ENCODE results near the gene NFE2L3.

DNA sequence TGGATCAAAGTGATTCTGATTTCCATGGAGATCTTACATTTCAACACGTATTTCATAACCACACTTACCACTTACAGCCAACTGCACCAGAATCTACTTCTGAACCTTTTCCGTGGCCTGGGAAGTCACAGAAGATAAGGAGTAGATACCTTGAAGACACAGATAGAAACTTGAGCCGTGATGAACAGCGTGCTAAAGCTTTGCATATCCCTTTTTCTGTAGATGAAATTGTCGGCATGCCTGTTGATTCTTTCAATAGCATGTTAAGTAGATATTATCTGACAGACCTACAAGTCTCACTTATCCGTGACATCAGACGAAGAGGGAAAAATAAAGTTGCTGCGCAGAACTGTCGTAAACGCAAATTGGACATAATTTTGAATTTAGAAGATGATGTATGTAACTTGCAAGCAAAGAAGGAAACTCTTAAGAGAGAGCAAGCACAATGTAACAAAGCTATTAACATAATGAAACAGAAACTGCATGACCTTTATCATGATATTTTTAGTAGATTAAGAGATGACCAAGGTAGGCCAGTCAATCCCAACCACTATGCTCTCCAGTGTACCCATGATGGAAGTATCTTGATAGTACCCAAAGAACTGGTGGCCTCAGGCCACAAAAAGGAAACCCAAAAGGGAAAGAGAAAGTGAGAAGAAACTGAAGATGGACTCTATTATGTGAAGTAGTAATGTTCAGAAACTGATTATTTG is 33.3 kb downstream of the NFE2L3 start:
- TF ChIP-seq, protein P1, sequence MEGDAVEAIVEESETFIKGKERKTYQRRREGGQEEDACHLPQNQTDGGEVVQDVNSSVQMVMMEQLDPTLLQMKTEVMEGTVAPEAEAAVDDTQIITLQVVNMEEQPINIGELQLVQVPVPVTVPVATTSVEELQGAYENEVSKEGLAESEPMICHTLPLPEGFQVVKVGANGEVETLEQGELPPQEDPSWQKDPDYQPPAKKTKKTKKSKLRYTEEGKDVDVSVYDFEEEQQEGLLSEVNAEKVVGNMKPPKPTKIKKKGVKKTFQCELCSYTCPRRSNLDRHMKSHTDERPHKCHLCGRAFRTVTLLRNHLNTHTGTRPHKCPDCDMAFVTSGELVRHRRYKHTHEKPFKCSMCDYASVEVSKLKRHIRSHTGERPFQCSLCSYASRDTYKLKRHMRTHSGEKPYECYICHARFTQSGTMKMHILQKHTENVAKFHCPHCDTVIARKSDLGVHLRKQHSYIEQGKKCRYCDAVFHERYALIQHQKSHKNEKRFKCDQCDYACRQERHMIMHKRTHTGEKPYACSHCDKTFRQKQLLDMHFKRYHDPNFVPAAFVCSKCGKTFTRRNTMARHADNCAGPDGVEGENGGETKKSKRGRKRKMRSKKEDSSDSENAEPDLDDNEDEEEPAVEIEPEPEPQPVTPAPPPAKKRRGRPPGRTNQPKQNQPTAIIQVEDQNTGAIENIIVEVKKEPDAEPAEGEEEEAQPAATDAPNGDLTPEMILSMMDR (IDR thresholded peaks at IDR 0.05; ENCODE audit: poor library complexity) = no peak
- no peak for TF ChIP-seq EZH2 (IDR thresholded peaks at IDR 0.05; ENCODE audit: borderline replicate concordance)
- TF ChIP-seq EZH2phosphoT487 (IDR thresholded peaks at IDR 0.05; ENCODE audit: low read depth, severe bottlenecking, unreplicated experiment) = no peak

Measured in hepatocyte (in vitro differentiated cells).